HG02852 (cell line): Measurements from ENCODE around the gene STARD3.
"Not testable (repeated sequence)": the region's sequence is repeated elsewhere in the genome, so short reads cannot be mapped to it uniquely, and the experiment has no call there.

Experiments
- ATAC-seq: cut with Tn5 transposase; IDR thresholded peaks from one replicate; pipeline ENCODE4 v1.9.1; 2021; ENCODE audit warnings: mild to moderate bottlenecking, moderate library complexity; ENCODE audit not compliant: unreplicated experiment

STARD3 gene

DNA sequence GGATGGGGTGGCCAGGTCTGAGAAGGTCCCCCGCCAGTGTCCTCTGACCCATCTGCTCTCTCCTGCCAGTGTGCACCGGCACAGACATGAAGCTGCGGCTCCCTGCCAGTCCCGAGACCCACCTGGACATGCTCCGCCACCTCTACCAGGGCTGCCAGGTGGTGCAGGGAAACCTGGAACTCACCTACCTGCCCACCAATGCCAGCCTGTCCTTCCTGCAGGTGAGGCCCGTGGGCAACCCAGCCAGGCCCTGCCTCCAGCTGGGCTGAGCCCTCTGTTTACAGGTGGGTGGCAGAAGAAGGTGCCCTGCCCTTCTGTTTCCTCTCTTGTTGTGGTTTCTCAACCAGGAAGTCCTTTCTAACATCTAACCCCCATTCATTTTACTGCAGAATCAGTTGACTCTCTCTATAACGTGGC, 70.0 kb downstream of the STARD3 start:
- no peak for ATAC-seq

DNA sequence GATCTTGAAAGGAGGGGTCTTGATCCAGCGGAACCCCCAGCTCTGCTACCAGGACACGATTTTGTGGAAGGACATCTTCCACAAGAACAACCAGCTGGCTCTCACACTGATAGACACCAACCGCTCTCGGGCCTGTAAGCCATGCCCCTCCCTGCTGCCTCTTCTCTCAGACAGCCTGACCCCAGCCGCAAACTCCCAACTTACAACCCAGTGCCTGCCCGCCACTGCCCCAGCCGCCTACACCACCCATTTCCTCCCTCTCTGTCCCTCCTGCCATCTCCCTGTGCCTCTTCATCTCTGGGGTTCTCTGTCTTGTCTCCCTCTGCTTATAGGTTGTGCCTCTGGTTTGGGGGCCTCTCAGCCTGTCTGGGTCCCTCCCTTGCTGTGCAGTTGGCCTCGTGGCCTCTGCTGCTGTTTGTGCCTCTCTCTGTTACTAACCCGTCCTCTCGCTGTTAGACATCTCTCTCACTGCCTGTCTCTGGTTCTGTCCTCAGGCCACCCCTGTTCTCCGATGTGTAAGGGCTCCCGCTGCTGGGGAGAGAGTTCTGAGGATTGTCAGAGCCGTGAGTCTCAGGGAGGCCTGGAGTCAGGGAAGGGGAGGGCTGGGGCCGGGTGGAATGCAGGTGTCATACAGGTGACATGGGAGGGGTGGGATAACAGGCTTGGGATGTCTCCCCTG, 72.5 kb downstream of the STARD3 start:
- ATAC-seq, result no peak

DNA sequence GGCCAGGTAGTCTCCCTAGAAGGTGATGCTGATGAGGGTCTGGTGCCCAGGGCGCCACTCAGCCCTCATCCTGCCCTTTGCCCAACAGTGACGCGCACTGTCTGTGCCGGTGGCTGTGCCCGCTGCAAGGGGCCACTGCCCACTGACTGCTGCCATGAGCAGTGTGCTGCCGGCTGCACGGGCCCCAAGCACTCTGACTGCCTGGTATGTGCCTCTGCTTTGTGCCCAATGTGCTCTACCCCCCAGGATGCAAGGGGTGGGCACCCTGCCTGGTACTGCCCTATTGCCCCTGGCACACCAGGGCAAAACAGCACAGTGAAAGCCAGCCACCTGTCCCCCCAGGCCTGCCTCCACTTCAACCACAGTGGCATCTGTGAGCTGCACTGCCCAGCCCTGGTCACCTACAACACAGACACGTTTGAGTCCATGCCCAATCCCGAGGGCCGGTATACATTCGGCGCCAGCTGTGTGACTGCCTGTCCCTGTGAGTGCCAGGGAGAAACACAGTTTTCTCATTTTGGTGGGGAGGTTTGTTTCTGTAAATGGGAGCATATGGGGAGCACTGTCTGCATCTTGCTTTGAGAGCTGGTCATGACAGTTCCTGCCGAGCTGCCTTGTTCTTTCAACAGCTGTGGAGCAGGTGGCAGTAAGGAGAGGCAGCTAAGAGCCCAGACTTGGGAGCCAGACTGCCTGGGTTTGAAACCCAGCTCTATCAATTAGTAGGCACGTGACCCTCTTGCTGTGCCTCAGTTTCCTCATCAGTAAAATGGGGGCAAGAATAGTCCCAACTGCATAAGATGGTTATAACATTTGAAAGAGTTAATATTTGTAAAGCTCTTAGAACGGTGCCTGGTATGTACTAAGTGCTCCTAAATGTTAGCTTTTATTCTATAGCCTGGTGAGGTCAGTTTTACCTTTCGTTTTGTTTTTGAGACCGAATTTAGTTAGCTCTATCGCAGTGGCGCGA, 73.3 kb downstream of the STARD3 start:
- no peak for ATAC-seq

DNA sequence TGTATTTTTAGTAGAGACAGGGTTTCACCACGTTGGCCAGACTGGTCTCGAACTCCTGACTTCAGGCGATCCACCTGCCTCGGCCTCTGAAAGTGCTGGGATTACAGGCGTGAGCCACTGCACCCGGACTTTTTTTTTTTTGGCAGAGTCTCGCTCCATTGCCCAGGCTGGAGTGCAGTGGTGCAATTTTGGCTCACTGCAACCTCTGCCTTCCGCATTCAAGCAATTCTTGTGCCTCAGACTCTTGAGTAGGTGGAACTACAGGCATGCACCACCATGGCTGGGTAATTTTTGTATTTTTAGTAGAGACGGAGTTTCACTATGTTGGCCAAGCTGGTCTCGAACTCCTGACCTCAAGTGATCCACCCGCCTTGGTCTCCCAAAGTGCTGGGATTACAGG, 74.1 kb downstream of the STARD3 start:
- not testable (repeated sequence) for ATAC-seq

DNA sequence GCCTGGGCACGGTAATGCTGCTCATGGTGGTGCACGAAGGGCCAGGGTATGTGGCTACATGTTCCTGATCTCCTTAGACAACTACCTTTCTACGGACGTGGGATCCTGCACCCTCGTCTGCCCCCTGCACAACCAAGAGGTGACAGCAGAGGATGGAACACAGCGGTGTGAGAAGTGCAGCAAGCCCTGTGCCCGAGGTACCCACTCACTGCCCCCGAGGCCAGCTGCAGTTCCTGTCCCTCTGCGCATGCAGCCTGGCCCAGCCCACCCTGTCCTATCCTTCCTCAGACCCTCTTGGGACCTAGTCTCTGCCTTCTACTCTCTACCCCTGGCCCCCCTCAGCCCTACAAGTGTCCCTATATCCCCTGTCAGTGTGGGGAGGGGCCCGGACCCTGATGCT, 74.9 kb downstream of the STARD3 start:
- no peak for ATAC-seq
